ENCODE measurements around the gene PLXNA3. TPM values are rescaled to one million over a fixed set of nuclear protein-coding genes. Genes with fewer than 3 reads are reported as not detected.

The PLXNA3 gene
- total and polyA plus RNA-seq, 2 experiments from 2014 or later, result 2.7 to 5.4 TPM

DNA sequence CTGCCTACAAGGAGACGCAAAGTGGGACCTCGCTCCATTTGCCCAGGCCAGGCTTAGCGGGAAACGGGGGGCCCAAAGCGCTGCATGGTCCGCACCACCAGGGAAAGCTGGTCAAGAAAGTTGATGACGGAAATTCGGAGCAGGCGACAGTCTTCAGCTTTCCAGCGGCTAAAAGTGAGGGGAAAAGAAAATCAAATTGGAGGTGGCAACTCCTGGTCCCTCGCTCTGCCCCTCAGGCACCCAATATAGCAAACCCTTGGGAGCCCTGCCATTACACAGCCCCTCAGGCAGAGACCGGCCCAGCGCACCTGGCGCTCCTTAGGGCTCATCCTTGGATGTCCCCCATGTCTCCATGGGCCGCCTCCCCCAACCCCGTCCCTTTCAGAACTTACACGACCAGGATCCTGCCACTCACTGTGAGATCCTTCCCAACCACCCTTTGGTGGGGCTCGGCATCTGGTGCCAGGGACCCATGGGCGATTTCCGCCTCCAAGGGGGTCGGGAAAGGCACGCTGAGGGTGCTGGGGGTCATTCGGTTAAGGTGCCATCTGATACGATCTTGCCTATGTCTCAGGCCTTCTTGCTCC lies 19.9 kb downstream of the PLXNA3 start:
- H3K4me3 Mint-ChIP-seq, result peak overlapping the region; percentile 84
- Histone ChIP-seq H3K36me3 (ENCODE audit: insufficient read depth) (no peaks in the 10 kb centered on the region), H3K4me3 (peak overlapping the region; percentile 52), H3F3A (replicated peaks; ENCODE audit: low read depth) (no peaks in the 10 kb centered on the region), H2AFZ (no peak overlapping the region), H3K27ac (ENCODE audit: low read depth) (no peak overlapping the region), H3K9me2 (ENCODE audit: insufficient read depth) (no peaks in the 10 kb centered on the region), H3K79me2 (replicated peaks; ENCODE audit: insufficient read depth) (no peaks in the 10 kb centered on the region), H4K20me1 (replicated peaks; ENCODE audit: insufficient read depth) (no peaks in the 10 kb centered on the region), H3K27me3 (ENCODE audit: insufficient read depth) (no peaks in the 10 kb centered on the region), H3K4me2 (peak overlapping the region; percentile 76), H3K4me1 (ENCODE audit: insufficient read depth) (no peaks in the 10 kb centered on the region)
- TF ChIP-seq, protein P1, sequence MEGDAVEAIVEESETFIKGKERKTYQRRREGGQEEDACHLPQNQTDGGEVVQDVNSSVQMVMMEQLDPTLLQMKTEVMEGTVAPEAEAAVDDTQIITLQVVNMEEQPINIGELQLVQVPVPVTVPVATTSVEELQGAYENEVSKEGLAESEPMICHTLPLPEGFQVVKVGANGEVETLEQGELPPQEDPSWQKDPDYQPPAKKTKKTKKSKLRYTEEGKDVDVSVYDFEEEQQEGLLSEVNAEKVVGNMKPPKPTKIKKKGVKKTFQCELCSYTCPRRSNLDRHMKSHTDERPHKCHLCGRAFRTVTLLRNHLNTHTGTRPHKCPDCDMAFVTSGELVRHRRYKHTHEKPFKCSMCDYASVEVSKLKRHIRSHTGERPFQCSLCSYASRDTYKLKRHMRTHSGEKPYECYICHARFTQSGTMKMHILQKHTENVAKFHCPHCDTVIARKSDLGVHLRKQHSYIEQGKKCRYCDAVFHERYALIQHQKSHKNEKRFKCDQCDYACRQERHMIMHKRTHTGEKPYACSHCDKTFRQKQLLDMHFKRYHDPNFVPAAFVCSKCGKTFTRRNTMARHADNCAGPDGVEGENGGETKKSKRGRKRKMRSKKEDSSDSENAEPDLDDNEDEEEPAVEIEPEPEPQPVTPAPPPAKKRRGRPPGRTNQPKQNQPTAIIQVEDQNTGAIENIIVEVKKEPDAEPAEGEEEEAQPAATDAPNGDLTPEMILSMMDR (conservative IDR thresholded peaks at IDR 0.05; ENCODE audit: low read depth in 2 of 2), result no peak
- TF ChIP-seq STAT1 (IDR thresholded peaks at IDR 0.05; ENCODE audit: unreplicated experiment) (no peak), POLR2AphosphoS5 (IDR thresholded peaks at IDR 0.05; ENCODE audit: low read depth) (no peak), CREB1 (CRISPR knock-in tag; IDR thresholded peaks at IDR 0.05; ENCODE audit: low read depth) (no peak), EZH2 (IDR thresholded peaks at IDR 0.05; ENCODE audit: low read depth, unreplicated experiment) (no peak), JUNB (IDR thresholded peaks at IDR 0.05; ENCODE audit: unreplicated experiment) (no peak), ZNF331 (CRISPR knock-in tag; IDR thresholded peaks at IDR 0.05; ENCODE audit: low read depth) (no peak), ZNF114 (CRISPR knock-in tag; IDR thresholded peaks at IDR 0.05) (no peak), EZH2phosphoT487 (IDR thresholded peaks at IDR 0.05; ENCODE audit: unreplicated experiment) (no peak), NANOG (IDR thresholded peaks at IDR 0.05; ENCODE audit: borderline replicate concordance) (no peak)
- TF ChIP-seq, protein P2, sequence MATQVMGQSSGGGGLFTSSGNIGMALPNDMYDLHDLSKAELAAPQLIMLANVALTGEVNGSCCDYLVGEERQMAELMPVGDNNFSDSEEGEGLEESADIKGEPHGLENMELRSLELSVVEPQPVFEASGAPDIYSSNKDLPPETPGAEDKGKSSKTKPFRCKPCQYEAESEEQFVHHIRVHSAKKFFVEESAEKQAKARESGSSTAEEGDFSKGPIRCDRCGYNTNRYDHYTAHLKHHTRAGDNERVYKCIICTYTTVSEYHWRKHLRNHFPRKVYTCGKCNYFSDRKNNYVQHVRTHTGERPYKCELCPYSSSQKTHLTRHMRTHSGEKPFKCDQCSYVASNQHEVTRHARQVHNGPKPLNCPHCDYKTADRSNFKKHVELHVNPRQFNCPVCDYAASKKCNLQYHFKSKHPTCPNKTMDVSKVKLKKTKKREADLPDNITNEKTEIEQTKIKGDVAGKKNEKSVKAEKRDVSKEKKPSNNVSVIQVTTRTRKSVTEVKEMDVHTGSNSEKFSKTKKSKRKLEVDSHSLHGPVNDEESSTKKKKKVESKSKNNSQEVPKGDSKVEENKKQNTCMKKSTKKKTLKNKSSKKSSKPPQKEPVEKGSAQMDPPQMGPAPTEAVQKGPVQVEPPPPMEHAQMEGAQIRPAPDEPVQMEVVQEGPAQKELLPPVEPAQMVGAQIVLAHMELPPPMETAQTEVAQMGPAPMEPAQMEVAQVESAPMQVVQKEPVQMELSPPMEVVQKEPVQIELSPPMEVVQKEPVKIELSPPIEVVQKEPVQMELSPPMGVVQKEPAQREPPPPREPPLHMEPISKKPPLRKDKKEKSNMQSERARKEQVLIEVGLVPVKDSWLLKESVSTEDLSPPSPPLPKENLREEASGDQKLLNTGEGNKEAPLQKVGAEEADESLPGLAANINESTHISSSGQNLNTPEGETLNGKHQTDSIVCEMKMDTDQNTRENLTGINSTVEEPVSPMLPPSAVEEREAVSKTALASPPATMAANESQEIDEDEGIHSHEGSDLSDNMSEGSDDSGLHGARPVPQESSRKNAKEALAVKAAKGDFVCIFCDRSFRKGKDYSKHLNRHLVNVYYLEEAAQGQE (IDR thresholded peaks at IDR 0.05; ENCODE audit: unreplicated experiment), result no peak
- TF ChIP-seq, protein P3, sequence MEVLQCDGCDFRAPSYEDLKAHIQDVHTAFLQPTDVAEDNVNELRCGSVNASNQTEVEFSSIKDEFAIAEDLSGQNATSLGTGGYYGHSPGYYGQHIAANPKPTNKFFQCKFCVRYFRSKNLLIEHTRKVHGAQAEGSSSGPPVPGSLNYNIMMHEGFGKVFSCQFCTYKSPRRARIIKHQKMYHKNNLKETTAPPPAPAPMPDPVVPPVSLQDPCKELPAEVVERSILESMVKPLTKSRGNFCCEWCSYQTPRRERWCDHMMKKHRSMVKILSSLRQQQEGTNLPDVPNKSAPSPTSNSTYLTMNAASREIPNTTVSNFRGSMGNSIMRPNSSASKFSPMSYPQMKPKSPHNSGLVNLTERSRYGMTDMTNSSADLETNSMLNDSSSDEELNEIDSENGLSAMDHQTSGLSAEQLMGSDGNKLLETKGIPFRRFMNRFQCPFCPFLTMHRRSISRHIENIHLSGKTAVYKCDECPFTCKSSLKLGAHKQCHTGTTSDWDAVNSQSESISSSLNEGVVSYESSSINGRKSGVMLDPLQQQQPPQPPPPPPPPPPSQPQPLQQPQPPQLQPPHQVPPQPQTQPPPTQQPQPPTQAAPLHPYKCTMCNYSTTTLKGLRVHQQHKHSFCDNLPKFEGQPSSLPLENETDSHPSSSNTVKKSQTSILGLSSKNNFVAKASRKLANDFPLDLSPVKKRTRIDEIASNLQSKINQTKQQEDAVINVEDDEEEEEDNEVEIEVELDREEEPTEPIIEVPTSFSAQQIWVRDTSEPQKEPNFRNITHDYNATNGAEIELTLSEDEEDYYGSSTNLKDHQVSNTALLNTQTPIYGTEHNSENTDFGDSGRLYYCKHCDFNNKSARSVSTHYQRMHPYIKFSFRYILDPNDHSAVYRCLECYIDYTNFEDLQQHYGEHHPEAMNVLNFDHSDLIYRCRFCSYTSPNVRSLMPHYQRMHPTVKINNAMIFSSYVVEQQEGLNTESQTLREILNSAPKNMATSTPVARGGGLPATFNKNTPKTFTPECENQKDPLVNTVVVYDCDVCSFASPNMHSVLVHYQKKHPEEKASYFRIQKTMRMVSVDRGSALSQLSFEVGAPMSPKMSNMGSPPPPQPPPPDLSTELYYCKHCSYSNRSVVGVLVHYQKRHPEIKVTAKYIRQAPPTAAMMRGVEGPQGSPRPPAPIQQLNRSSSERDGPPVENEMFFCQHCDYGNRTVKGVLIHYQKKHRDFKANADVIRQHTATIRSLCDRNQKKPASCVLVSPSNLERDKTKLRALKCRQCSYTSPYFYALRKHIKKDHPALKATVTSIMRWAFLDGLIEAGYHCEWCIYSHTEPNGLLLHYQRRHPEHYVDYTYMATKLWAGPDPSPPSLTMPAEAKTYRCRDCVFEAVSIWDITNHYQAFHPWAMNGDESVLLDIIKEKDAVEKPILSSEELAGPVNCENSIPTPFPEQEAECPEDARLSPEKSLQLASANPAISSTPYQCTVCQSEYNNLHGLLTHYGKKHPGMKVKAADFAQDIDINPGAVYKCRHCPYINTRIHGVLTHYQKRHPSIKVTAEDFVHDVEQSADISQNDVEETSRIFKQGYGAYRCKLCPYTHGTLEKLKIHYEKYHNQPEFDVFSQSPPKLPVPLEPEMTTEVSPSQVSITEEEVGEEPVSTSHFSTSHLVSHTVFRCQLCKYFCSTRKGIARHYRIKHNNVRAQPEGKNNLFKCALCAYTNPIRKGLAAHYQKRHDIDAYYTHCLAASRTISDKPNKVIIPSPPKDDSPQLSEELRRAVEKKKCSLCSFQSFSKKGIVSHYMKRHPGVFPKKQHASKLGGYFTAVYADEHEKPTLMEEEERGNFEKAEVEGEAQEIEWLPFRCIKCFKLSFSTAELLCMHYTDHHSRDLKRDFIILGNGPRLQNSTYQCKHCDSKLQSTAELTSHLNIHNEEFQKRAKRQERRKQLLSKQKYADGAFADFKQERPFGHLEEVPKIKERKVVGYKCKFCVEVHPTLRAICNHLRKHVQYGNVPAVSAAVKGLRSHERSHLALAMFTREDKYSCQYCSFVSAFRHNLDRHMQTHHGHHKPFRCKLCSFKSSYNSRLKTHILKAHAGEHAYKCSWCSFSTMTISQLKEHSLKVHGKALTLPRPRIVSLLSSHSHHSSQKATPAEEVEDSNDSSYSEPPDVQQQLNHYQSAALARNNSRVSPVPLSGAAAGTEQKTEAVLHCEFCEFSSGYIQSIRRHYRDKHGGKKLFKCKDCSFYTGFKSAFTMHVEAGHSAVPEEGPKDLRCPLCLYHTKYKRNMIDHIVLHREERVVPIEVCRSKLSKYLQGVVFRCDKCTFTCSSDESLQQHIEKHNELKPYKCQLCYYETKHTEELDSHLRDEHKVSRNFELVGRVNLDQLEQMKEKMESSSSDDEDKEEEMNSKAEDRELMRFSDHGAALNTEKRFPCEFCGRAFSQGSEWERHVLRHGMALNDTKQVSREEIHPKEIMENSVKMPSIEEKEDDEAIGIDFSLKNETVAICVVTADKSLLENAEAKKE (CRISPR knock-in tag; IDR thresholded peaks at IDR 0.05), result no peak
- TF ChIP-seq, protein P4, sequence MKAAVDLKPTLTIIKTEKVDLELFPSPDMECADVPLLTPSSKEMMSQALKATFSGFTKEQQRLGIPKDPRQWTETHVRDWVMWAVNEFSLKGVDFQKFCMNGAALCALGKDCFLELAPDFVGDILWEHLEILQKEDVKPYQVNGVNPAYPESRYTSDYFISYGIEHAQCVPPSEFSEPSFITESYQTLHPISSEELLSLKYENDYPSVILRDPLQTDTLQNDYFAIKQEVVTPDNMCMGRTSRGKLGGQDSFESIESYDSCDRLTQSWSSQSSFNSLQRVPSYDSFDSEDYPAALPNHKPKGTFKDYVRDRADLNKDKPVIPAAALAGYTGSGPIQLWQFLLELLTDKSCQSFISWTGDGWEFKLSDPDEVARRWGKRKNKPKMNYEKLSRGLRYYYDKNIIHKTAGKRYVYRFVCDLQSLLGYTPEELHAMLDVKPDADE (IDR thresholded peaks at IDR 0.05), result no peak
- no peaks in the 10 kb centered on the region for H3K9me3 Mint-ChIP-seq
- peaks cover 6% of the 10 kb centered on the region for H3K27me3 Mint-ChIP-seq (ENCODE audit: insufficient read depth, low read depth, poor library complexity)
- peaks cover 4% of the 10 kb centered on the region; the same call in 1 of the 3 replicates for H3K4me1 Mint-ChIP-seq
- H3K27ac Mint-ChIP-seq, result no peak overlapping the region
- DNase-seq (ENCODE audit: low spot score), result no peak
- ATAC-seq, result peak; percentile 8
- H3K36me3 Mint-ChIP-seq (ENCODE audit: low read depth), result peaks cover 8% of the 10 kb centered on the region

All from GM23338 (cell line).